SK-N-SH (cell line): Measurements from ENCODE around the gene GPATCH2L. TPM values are rescaled to one million over a fixed set of nuclear protein-coding genes. Genes with fewer than 3 reads are reported as not detected.

Source experiments
- polyA plus RNA-seq, 3 experiments: library from polyadenylated mRNA; depleted of rRNA; stranded (reverse); fragments of >200 nt; gene quantifications; 2 replicates each; pipeline ENCODE4 v1.2.3, GENCODE V29; 2012

Gene GPATCH2L
- polyA plus RNA-seq, 1 of the 3 experiments (the other 2 are of a cell fraction), result 17.7 TPM

Other genes with a start within 250 kb of the GPATCH2L start
- 7.4 and 7.6 TPM in 2 replicates for gene TGFB3, start 169.9 kb upstream of the GPATCH2L start, polyA plus RNA-seq (2012; rRNA removed)
- gene IFT43, start 166.2 kb upstream of the GPATCH2L start, polyA plus RNA-seq (2012; rRNA removed), result 78.8 and 82.1 TPM in 2 replicates
- 0.05 and 0.06 TPM in 2 replicates for gene ESRRB, start 224.2 kb downstream of the GPATCH2L start, polyA plus RNA-seq (2012; rRNA removed)